ENCODE data around the gene DESI2.

DNA sequence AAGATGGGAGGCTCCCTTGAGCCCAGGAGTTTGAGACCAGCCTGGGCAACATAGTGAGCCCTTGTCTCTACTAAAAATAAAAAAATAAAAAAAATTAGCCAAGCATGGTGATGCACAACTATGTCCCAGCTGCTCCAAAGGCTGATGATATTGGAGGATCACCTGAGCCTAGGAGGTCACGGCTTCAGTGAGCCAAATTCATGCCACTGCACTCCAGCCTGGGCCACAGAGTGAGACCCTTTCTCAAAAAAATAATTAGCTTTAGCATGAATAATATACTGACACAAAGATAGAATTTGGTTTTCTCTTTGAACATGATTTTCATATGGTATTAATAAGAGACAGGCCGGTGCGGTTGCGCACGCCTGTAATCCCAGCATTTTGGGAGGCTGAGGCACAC lies 88.8 kb downstream of the DESI2 start:
- TF ChIP-seq, protein P1, sequence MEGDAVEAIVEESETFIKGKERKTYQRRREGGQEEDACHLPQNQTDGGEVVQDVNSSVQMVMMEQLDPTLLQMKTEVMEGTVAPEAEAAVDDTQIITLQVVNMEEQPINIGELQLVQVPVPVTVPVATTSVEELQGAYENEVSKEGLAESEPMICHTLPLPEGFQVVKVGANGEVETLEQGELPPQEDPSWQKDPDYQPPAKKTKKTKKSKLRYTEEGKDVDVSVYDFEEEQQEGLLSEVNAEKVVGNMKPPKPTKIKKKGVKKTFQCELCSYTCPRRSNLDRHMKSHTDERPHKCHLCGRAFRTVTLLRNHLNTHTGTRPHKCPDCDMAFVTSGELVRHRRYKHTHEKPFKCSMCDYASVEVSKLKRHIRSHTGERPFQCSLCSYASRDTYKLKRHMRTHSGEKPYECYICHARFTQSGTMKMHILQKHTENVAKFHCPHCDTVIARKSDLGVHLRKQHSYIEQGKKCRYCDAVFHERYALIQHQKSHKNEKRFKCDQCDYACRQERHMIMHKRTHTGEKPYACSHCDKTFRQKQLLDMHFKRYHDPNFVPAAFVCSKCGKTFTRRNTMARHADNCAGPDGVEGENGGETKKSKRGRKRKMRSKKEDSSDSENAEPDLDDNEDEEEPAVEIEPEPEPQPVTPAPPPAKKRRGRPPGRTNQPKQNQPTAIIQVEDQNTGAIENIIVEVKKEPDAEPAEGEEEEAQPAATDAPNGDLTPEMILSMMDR (IDR thresholded peaks at IDR 0.05; ENCODE audit: borderline replicate concordance, extremely low read depth, low read length, poor library complexity, severe bottlenecking) = no peak
- no peak for TF ChIP-seq EZH2 (IDR thresholded peaks at IDR 0.05; ENCODE audit: borderline replicate concordance, low read depth, low read length, severe bottlenecking)

All from DND-41 (cell line).